Spleen (tissue), 11 donors: ENCODE measurements around the gene ANTXR2. TPM values are rescaled to one million over a fixed set of nuclear protein-coding genes. Genes with fewer than 3 reads are reported as not detected.

Source experiments
- DNase-seq: peaks from one replicate; pipeline ENCODE4 v3.0.0-alpha.2; 2020
- H3K27ac ChIP-seq, 8 donors: fragments of 200-600 bp; sonication (generic) in 7 of 8; 1 replicate in 4 of 8; 2 replicates in 4 of 8; pipeline versions ENCODE4 v1.5.0 to v1.8.0; 2016 to 2021; ENCODE audit warnings: inconsistent platforms in 4 of 8, mild to moderate bottlenecking in 4 of 8, moderate library complexity in 1 of 8
- H3K27me3 ChIP-seq, 7 donors: fragments of 200-600 bp; sonication (generic) in 6 of 7; replicated peaks in 1 of 7; 1 replicate in 4 of 7; 2 replicates in 3 of 7; pipeline versions ENCODE4 v1.5.0 to v1.8.0; 2016 to 2021; ENCODE audit warnings: inconsistent platforms in 3 of 7, mild to moderate bottlenecking in 1 of 7
- H3K36me3 ChIP-seq, 6 donors: fragments of 200-600 bp; sonication (generic) in 5 of 6; 1 replicate in 4 of 6; 2 replicates in 2 of 6; pipeline versions ENCODE4 v1.5.0 to v1.8.0; 2016 to 2021; ENCODE audit warnings: inconsistent platforms in 2 of 6
- H3K4me1 ChIP-seq, 6 donors: fragments of 200-600 bp; sonication (generic) in 5 of 6; 1 replicate in 3 of 6; 2 replicates in 3 of 6; pipeline versions ENCODE4 v1.5.0 to v1.8.0; 2016 to 2021; ENCODE audit warnings: inconsistent platforms in 3 of 6
- H3K4me3 ChIP-seq, 8 donors: fragments of 200-600 bp; sonication (generic) in 7 of 8; 1 replicate in 4 of 8; 2 replicates in 4 of 8; pipeline versions ENCODE4 v1.5.0 to v1.8.0; 2016 to 2021; ENCODE audit warnings: inconsistent platforms in 4 of 8, mild to moderate bottlenecking in 4 of 8, moderate library complexity in 2 of 8
- H3K9me3 ChIP-seq, 8 donors: fragments of 200-600 bp; sonication (generic) in 7 of 8; 1 replicate in 4 of 8; 2 replicates in 4 of 8; pipeline versions ENCODE4 v1.5.0 to v1.8.0; 2016 to 2021; ENCODE audit warnings: inconsistent platforms in 4 of 8
- POLR2A ChIP-seq, 3 donors: fragments of 450-650 bp; IDR thresholded peaks; one replicate each; pipeline ENCODE4 v1.5.1; 2017; ENCODE audit warnings: antibody characterized with exemption in 3 of 3, mild to moderate bottlenecking in 1 of 3
- POLR2AphosphoS5 ChIP-seq, 3 donors: sonication (generic); formaldehyde crosslinking; IDR thresholded peaks; one replicate each; pipeline ENCODE4 v1.5.1; 2017; ENCODE audit warnings: antibody characterized with exemption in 3 of 3
- WGBS, 5 donors: extraction: QIAGEN DNeasy Blood & Tissue Kit in 3 of 5; methylation state at CpG; one replicate each; pipeline versions ENCODE4 v1.1.5 to v1.1.7; 2013 to 2018; 5-methylcytosine and 5-hydroxymethylcytosine counted together
- intact Hi-C: fragments of 100-400 bp; cut with DNase I; formaldehyde crosslinking; loops from one replicate; pipeline ENCODE4 v1.15.0; 2023; ENCODE audit warnings: low total_unique reads
- polyA plus RNA-seq, 3 donors: library from polyadenylated mRNA; stranded (reverse); fragments of 200-250 nt; gene quantifications; one replicate each; pipeline ENCODE4 v1.2.1, GENCODE V29; 2013
- total RNA-seq, 7 donors: library from RNA; depleted of rRNA in 3 of 7; stranded (reverse); fragments of >200 nt in 3 of 7; fragmentation: NEBNext Ultra II Directional in 4 of 7; extraction: Animal tissue kit (Norgen Biotek cat#: 25700) in 4 of 7; gene quantifications; one replicate each; pipeline versions ENCODE4 v1.1.0 to v1.2.1, GENCODE V29; 2016 to 2021
- TF ChIP-seq, protein P1 (sequence below), 11 experiments: fragments of 200-600 bp in 7 of 11; fragments of 450-650 bp in 4 of 11; sonication (generic) in 4 of 11; IDR thresholded peaks in 8 of 11; conservative IDR thresholded peaks in 3 of 11; 1 replicate in 7 of 11; 2 replicates in 4 of 11; pipeline versions ENCODE4 v1.4.0 to v1.8.0; 2016 to 2021; ENCODE audit warnings: antibody characterized with exemption in 11 of 11, inconsistent platforms in 4 of 11, mild to moderate bottlenecking in 1 of 11
- donor health status: healthy with polysubstance abuse.
- donor health status: DM: no; HTN: no; CAD: no; lungs with moderate emphysema.
- donor health status: DM: no; HTN: no; CAD: no.
- donor health status: Bipolar disorder and iron deficiency.
- donor health status: healthy.
- donor health status: DM: no; HTN: no; CAD: no.
- donor health status: DM: yes; HTN: yes; CAD: no.

The ANTXR2 gene
- total and polyA plus RNA-seq, 10 donors = 3.7 to 56.3 (median 37.3) TPM

DNA sequence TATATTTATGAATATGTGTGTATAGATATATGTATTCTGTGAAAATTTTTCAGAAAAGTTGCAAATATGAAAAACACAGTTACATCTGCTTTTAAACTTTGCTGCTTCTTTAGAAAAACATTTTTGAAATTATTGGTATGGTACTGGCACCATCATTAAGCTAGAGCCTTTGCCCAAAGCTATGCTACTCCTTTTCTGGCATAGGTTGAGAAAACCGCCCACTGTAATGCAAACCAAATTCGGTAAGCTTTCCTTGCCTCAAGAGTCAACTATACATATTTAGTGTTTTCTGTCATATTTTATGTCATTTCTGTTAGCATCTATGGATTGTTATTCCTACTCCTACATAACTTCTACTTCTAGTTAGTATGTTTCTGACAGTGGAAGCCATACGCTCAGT, 50.7 kb downstream of the ANTXR2 start:
- WGBS, 5 donors = 93 to 99% (median 96%) methylated on average over 3 of the region's 3 CpGs
- no peak for DNase-seq
- peaks cover 0 to 78% (median 4%) of the 10 kb centered on the region in 6 donors for H3K36me3 ChIP-seq

DNA sequence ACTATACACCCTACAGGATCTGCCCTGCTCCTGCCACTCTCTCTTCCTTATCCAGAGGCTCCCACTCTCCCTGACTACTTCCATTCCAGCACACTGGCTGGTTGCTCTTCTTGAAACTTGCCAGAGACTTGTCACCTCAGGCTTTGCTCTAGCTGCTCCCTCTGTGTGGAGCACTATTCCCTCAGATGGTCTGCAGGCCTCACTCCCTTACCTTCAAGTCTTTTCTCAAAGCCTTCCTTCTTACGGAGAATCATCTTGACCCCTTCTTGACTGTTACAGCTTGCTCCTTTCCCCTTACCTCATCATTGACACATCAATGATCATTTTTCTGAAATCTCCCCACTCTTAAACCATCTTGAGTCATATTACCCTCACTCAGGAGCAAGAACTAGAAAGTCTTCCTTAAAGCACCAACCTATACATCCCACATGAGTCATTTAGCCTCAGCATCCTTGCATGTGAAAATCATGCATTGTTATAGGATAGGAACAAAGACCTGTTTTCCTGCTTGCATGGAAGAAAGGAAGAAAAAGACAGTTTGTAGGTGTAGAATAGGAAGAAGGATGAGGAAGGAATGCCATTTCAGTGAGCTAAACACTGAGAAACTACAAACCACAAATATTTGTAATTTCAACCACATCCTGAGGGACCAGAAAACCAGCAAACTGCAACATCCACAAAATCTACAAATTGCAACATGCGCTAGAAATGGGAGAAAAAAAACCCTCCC, 55.7 kb downstream of the ANTXR2 start:
- intact Hi-C loops = no loop called here
- Histone ChIP-seq H3K9me3 (no peaks in the 10 kb centered on the region), H3K27ac (peak overlapping the region in 7 of 8 donors; percentile 10 to 79 (median 42)), H3K36me3 (peaks cover 0 to 74% (median 5%) of the 10 kb centered on the region in 6 donors), H3K4me1 (peaks cover 0 to 29% (median 11%) of the 10 kb centered on the region in 6 donors), H3K27me3 (no peaks in the 10 kb centered on the region), H3K4me3 (no peak overlapping the region)
- DNase-seq = no peak
- WGBS, 5 donors = 40 to 66% (median 53%) methylated on average over 2 of the region's 2 CpGs
- TF ChIP-seq, protein P1, sequence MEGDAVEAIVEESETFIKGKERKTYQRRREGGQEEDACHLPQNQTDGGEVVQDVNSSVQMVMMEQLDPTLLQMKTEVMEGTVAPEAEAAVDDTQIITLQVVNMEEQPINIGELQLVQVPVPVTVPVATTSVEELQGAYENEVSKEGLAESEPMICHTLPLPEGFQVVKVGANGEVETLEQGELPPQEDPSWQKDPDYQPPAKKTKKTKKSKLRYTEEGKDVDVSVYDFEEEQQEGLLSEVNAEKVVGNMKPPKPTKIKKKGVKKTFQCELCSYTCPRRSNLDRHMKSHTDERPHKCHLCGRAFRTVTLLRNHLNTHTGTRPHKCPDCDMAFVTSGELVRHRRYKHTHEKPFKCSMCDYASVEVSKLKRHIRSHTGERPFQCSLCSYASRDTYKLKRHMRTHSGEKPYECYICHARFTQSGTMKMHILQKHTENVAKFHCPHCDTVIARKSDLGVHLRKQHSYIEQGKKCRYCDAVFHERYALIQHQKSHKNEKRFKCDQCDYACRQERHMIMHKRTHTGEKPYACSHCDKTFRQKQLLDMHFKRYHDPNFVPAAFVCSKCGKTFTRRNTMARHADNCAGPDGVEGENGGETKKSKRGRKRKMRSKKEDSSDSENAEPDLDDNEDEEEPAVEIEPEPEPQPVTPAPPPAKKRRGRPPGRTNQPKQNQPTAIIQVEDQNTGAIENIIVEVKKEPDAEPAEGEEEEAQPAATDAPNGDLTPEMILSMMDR (IDR thresholded peaks at IDR 0.05 in 8 of 11, conservative IDR thresholded peaks at IDR 0.05 in 3 of 11) = no peak
- TF ChIP-seq POLR2AphosphoS5 (IDR thresholded peaks at IDR 0.05) = no peak
- TF ChIP-seq POLR2A (IDR thresholded peaks at IDR 0.05) = no peak

More for the DNA sequence above, 50.7 kb downstream of the ANTXR2 start:
- intact Hi-C loops = no loop called here
- H3K9me3 ChIP-seq = no peaks in the 10 kb centered on the region
- TF ChIP-seq, protein P1 (IDR thresholded peaks at IDR 0.05 in 8 of 11, conservative IDR thresholded peaks at IDR 0.05 in 3 of 11) = no peak
- TF ChIP-seq POLR2AphosphoS5 (IDR thresholded peaks at IDR 0.05) (no peak), POLR2A (IDR thresholded peaks at IDR 0.05) (no peak)
- H3K27me3 ChIP-seq = no peaks in the 10 kb centered on the region
- H3K4me3 ChIP-seq = no peak overlapping the region
- no peak overlapping the region for H3K27ac ChIP-seq
- peaks cover 0 to 15% (median 6%) of the 10 kb centered on the region in 6 donors for H3K4me1 ChIP-seq

DNA sequence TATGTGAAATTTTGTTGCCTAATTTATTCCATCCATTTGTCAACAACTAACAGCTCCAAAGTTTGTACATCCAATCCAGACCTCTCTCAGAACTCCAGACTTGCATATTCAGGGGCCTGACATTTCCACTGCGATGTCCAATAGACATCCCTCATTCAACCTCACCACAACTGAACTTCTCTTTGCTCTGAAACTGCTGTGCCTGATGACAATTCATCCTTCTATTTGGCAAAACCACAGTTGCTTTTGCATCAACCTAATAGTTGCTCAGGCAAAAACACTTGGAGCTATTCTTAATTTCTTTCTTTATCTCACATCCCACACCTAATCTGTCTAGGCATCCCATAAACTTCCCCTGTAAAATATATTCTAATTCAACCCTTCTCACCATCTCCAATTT, 56.5 kb downstream of the ANTXR2 start:
- H3K27me3 ChIP-seq = no peaks in the 10 kb centered on the region
- 55 to 87% (median 75%) methylated on average over 1 of the region's 1 CpG for WGBS, 5 donors
- TF ChIP-seq, protein P1 (IDR thresholded peaks at IDR 0.05 in 8 of 11, conservative IDR thresholded peaks at IDR 0.05 in 3 of 11) = no peak
- TF ChIP-seq POLR2AphosphoS5 (IDR thresholded peaks at IDR 0.05) (no peak), POLR2A (IDR thresholded peaks at IDR 0.05) (no peak)
- DNase-seq = no peak
- peaks cover 0 to 70% (median 5%) of the 10 kb centered on the region in 6 donors for H3K36me3 ChIP-seq
- H3K4me3 ChIP-seq = no peak overlapping the region
- H3K27ac ChIP-seq = peak overlapping the region in 5 of 8 donors; percentile 30 to 79 (median 61)
- H3K9me3 ChIP-seq = no peaks in the 10 kb centered on the region
- intact Hi-C loops = no loop called here
- H3K4me1 ChIP-seq = peaks cover 0 to 29% (median 11%) of the 10 kb centered on the region in 6 donors

DNA sequence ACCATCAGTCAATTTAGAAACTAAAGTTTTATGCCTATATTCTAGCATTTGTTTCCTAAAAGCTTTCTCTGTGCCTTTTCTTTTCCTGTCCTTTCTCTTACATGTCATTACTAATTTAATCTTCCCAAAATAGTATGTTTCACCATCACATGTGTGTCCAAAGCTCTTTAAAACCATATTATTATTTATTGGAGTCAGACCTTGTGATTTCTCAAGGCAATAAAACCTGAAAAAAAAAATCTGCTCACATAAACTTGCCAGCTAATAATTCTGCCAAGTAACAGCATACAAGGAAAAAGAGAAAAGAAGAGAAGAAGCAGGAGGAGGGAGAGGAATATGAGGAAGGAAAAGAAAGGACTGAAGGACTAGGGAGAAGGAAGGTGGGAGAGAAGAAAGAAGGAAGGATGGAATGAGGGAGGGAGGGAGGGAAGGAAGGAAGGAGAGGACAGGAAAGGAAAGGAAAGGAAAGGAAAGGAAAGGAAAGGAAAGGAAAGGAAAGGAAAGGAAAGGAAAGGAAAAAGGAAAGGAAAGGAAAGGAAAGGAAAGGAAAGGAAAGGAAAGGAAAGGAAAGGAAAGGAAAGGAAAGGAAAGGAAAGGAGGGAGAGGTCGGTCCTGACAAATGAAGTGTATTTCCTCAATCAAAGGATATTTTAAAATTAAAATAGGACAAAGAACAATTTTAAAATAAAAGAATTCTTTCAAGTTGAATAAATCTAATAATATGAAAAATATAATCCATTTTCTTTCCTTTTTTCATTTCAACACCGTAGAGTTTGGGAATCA, 57.4 kb downstream of the ANTXR2 start:
- DNase-seq = no peak
- WGBS, 5 donors = 85 to 100% (median 94%) methylated on average over 2 of the region's 2 CpGs
- Histone ChIP-seq H3K4me3 (no peak overlapping the region), H3K36me3 (peaks cover 0 to 76% (median 5%) of the 10 kb centered on the region in 6 donors), H3K27ac (peak overlapping the region in 2 of 8 donors; percentile 72 to 79), H3K9me3 (no peaks in the 10 kb centered on the region), H3K27me3 (no peaks in the 10 kb centered on the region), H3K4me1 (peaks cover 0 to 29% (median 11%) of the 10 kb centered on the region in 6 donors)
- intact Hi-C loops = no loop called here
- TF ChIP-seq POLR2A (IDR thresholded peaks at IDR 0.05) (no peak), POLR2AphosphoS5 (IDR thresholded peaks at IDR 0.05) (no peak)
- TF ChIP-seq, protein P1 (IDR thresholded peaks at IDR 0.05 in 8 of 11, conservative IDR thresholded peaks at IDR 0.05 in 3 of 11) = no peak
